ENCODE measurements around the gene SMIM41.

GRCh38 chr12:52041035-52041434 lies 38.5 kb upstream of the SMIM41 start:
- TF ChIP-seq, protein P1, sequence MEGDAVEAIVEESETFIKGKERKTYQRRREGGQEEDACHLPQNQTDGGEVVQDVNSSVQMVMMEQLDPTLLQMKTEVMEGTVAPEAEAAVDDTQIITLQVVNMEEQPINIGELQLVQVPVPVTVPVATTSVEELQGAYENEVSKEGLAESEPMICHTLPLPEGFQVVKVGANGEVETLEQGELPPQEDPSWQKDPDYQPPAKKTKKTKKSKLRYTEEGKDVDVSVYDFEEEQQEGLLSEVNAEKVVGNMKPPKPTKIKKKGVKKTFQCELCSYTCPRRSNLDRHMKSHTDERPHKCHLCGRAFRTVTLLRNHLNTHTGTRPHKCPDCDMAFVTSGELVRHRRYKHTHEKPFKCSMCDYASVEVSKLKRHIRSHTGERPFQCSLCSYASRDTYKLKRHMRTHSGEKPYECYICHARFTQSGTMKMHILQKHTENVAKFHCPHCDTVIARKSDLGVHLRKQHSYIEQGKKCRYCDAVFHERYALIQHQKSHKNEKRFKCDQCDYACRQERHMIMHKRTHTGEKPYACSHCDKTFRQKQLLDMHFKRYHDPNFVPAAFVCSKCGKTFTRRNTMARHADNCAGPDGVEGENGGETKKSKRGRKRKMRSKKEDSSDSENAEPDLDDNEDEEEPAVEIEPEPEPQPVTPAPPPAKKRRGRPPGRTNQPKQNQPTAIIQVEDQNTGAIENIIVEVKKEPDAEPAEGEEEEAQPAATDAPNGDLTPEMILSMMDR (IDR thresholded peaks at IDR 0.05) = no peak
- no peak for TF ChIP-seq POLR2A (IDR thresholded peaks at IDR 0.05)

All from testis (tissue), 2 donors.